Ishikawa (cell line): Measurements from ENCODE around the gene KIAA0513.

Experiments used
- CEBPB ChIP-seq: IDR thresholded peaks from 2 replicates; pipeline ENCODE4 v1.6.1; 2012
- CREB1 ChIP-seq: IDR thresholded peaks from 2 replicates; pipeline ENCODE4 v1.6.1; 2012; ENCODE audit warnings: low read depth
- EGR1 ChIP-seq: IDR thresholded peaks from 2 replicates; pipeline ENCODE4 v1.6.1; 2012
- MAX ChIP-seq: IDR thresholded peaks from 2 replicates; pipeline ENCODE4 v1.6.1; 2012
- NFIC ChIP-seq: IDR thresholded peaks from 2 replicates; pipeline ENCODE4 v1.6.1; 2012
- RAD21 ChIP-seq: IDR thresholded peaks from 2 replicates; pipeline ENCODE4 v1.6.1; 2012; ENCODE audit warnings: low read depth
- REST ChIP-seq: IDR thresholded peaks from 2 replicates; pipeline ENCODE4 v1.6.1; 2012; ENCODE audit warnings: low read depth, mild to moderate bottlenecking
- TAF1 ChIP-seq: IDR thresholded peaks from 2 replicates; pipeline ENCODE4 v1.6.1; 2012; ENCODE audit warnings: low read depth, mild to moderate bottlenecking
- YY1 ChIP-seq: IDR thresholded peaks from 2 replicates; pipeline ENCODE4 v1.6.1; 2012; ENCODE audit warnings: low read depth
- ZBTB7A ChIP-seq: IDR thresholded peaks from 2 replicates; pipeline ENCODE4 v1.6.1; 2012; ENCODE audit warnings: low read depth
- TF ChIP-seq, protein P1 (sequence below): IDR thresholded peaks from 2 replicates; pipeline ENCODE4 v1.6.1; 2012

DNA sequence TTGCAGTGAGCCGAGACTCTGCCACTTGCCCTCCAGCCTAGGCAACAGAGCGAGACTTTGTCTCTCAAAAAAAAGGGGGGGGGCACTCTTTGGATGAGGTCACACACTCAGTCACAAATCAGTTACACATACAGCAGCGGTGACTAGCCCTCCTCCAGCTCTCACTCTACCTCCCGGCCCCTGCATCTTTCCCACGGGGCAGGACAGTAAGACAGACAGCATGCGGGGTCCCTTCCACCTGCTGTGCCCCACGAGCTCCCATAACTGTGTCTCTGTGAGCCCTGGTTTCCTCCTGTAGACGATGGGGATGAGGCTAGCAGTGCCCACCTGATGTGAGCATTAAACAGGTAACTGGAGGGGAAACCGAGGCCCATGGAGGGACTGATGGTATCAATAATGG lies 79.5 kb downstream of the KIAA0513 start:
- no peak for TF ChIP-seq REST
- TF ChIP-seq RAD21, result no peak
- no peak for TF ChIP-seq MAX
- no peak for TF ChIP-seq CEBPB
- no peak for TF ChIP-seq NFIC
- no peak for TF ChIP-seq ZBTB7A
- TF ChIP-seq YY1, result no peak
- no peak for TF ChIP-seq EGR1
- TF ChIP-seq CREB1, result no peak
- TF ChIP-seq, protein P1, sequence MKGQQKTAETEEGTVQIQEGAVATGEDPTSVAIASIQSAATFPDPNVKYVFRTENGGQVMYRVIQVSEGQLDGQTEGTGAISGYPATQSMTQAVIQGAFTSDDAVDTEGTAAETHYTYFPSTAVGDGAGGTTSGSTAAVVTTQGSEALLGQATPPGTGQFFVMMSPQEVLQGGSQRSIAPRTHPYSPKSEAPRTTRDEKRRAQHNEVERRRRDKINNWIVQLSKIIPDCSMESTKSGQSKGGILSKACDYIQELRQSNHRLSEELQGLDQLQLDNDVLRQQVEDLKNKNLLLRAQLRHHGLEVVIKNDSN, result no peak
- no peak for TF ChIP-seq TAF1
